SK-N-SH treated with all-trans-retinoic acid at 6 μM for 48 hours (cell line): Measurements from ENCODE around the gene KRT16.

ENCODE experiments used
- ARNTL ChIP-seq: fragments of 450-650 bp; formaldehyde crosslinking; IDR thresholded peaks from 2 replicates; pipeline ENCODE4 v1.5.0; 2020; ENCODE audit warnings: low read depth, mild to moderate bottlenecking, moderate library complexity, borderline replicate concordance
- CSRNP3 ChIP-seq: fragments of 250-450 bp; sonication (Bioruptor Pico); IDR thresholded peaks from 2 replicates; pipeline ENCODE4 v1.5.1; 2021; ENCODE audit warnings: mild to moderate bottlenecking, moderate library complexity
- GLIS3 ChIP-seq: fragments of 250-450 bp; sonication (Bioruptor Pico); IDR thresholded peaks from 2 replicates; pipeline ENCODE4 v1.5.0; 2020; ENCODE audit warnings: mild to moderate bottlenecking, moderate library complexity
- ISL1 ChIP-seq: fragments of 250-450 bp; sonication (Bioruptor Pico); IDR thresholded peaks from 2 replicates; pipeline ENCODE4 v2.1.2; 2022; ENCODE audit warnings: mild to moderate bottlenecking, moderate library complexity
- PATZ1 ChIP-seq: fragments of 250-450 bp; sonication (Bioruptor Pico); IDR thresholded peaks from 2 replicates; pipeline ENCODE4 v1.8.0; 2020; ENCODE audit warnings: mild to moderate bottlenecking, moderate library complexity, borderline replicate concordance
- PPARA ChIP-seq: fragments of 250-450 bp; sonication (Bioruptor Pico); IDR thresholded peaks from 2 replicates; pipeline ENCODE4 v1.5.0; 2020; ENCODE audit warnings: mild to moderate bottlenecking, borderline replicate concordance
- RARB ChIP-seq: fragments of 250-450 bp; sonication (Bioruptor Pico); IDR thresholded peaks from 2 replicates; pipeline ENCODE4 v1.8.0; 2021; ENCODE audit warnings: mild to moderate bottlenecking, moderate library complexity
- TCF4 ChIP-seq: fragments of 250-450 bp; sonication (Bioruptor Pico); IDR thresholded peaks from 2 replicates; pipeline ENCODE4 v1.8.0; 2021; ENCODE audit warnings: mild to moderate bottlenecking, moderate library complexity, borderline replicate concordance
- ZFP3 ChIP-seq: fragments of 250-450 bp; sonication (Bioruptor Pico); IDR thresholded peaks from 2 replicates; pipeline ENCODE4 v1.5.0; 2020; ENCODE audit warnings: mild to moderate bottlenecking, moderate library complexity
- ZFP30 ChIP-seq: fragments of 450-650 bp; formaldehyde crosslinking; IDR thresholded peaks from 2 replicates; pipeline ENCODE4 v1.5.0; 2022; ENCODE audit warnings: mild to moderate bottlenecking, moderate library complexity
- ZNF565 ChIP-seq: fragments of 450-650 bp; formaldehyde crosslinking; conservative IDR thresholded peaks from 2 replicates; pipeline ENCODE4 v1.5.0; 2020; ENCODE audit warnings: low read depth, mild to moderate bottlenecking, moderate library complexity
- ZNF70 ChIP-seq: fragments of 450-650 bp; formaldehyde crosslinking; IDR thresholded peaks from 2 replicates; pipeline ENCODE4 v1.5.0; 2020; ENCODE audit warnings: mild to moderate bottlenecking, moderate library complexity
- ZNF8 ChIP-seq: fragments of 450-650 bp; formaldehyde crosslinking; IDR thresholded peaks from 2 replicates; pipeline ENCODE4 v1.5.0; 2020; ENCODE audit warnings: mild to moderate bottlenecking, moderate library complexity
- TF ChIP-seq, protein P1 (sequence below): fragments of 250-450 bp; sonication (Bioruptor Pico); IDR thresholded peaks from 2 replicates; pipeline ENCODE4 v1.5.1; 2020; ENCODE audit warnings: low read depth, mild to moderate bottlenecking, moderate library complexity

GRCh38 chr17:41652461-41652970 is 39.9 kb upstream of the KRT16 start:
- TF ChIP-seq ZNF70 (CRISPR knock-in tag) (no peak), PATZ1 (CRISPR knock-in tag) (no peak), ZFP3 (CRISPR knock-in tag) (no peak), PPARA (CRISPR knock-in tag) (no peak), RARB (CRISPR knock-in tag) (no peak), GLIS3 (CRISPR knock-in tag) (no peak), TCF4 (CRISPR knock-in tag) (no peak), ZFP30 (CRISPR knock-in tag) (no peak), ISL1 (no peak), ZNF565 (no peak), ZNF8 (CRISPR knock-in tag) (no peak), CSRNP3 (no peak), ARNTL (CRISPR knock-in tag) (no peak)
- TF ChIP-seq, protein P1, sequence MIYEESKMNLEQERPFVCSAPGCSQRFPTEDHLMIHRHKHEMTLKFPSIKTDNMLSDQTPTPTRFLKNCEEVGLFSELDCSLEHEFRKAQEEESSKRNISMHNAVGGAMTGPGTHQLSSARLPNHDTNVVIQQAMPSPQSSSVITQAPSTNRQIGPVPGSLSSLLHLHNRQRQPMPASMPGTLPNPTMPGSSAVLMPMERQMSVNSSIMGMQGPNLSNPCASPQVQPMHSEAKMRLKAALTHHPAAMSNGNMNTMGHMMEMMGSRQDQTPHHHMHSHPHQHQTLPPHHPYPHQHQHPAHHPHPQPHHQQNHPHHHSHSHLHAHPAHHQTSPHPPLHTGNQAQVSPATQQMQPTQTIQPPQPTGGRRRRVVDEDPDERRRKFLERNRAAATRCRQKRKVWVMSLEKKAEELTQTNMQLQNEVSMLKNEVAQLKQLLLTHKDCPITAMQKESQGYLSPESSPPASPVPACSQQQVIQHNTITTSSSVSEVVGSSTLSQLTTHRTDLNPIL = no peak
